Testis (tissue), 2 donors: ENCODE results near the gene KLF13.

ENCODE experiments used
- POLR2A ChIP-seq: fragments of 450-650 bp; IDR thresholded peaks from one replicate; pipeline ENCODE4 v1.6.1; 2017; ENCODE audit warnings: antibody characterized with exemption, mild to moderate bottlenecking, moderate library complexity
- TF ChIP-seq, protein P1 (sequence below), 3 experiments: fragments of 450-650 bp in 2 of 3; fragments of 200-600 bp in 1 of 3; sonication (generic) in 1 of 3; IDR thresholded peaks; one replicate each; pipeline ENCODE4 v1.5.1; 2016 to 2019; ENCODE audit warnings: antibody characterized with exemption in 3 of 3, mild to moderate bottlenecking in 2 of 3, moderate library complexity in 1 of 3

DNA sequence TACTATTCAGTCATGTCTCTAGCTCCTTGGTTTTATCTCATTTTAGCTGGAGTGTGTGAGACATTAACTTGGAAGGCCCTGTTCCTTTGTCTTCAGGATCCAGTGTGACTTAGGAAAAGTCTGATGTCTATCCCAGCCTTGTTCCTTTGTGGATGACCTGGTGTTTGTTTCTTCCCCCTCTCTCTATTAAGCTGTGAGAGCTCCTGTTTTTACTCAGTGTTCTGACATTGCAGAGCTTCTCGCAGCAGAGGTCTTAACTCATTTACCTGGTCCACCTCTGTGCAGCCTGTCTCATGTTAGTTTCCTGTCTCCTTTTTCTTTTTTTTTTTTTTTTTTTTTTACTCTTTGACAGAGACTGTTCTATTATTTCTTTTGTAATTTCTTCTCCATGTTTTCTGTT, 43.1 kb downstream of the KLF13 start:
- TF ChIP-seq POLR2A, result no peak
- TF ChIP-seq, protein P1, sequence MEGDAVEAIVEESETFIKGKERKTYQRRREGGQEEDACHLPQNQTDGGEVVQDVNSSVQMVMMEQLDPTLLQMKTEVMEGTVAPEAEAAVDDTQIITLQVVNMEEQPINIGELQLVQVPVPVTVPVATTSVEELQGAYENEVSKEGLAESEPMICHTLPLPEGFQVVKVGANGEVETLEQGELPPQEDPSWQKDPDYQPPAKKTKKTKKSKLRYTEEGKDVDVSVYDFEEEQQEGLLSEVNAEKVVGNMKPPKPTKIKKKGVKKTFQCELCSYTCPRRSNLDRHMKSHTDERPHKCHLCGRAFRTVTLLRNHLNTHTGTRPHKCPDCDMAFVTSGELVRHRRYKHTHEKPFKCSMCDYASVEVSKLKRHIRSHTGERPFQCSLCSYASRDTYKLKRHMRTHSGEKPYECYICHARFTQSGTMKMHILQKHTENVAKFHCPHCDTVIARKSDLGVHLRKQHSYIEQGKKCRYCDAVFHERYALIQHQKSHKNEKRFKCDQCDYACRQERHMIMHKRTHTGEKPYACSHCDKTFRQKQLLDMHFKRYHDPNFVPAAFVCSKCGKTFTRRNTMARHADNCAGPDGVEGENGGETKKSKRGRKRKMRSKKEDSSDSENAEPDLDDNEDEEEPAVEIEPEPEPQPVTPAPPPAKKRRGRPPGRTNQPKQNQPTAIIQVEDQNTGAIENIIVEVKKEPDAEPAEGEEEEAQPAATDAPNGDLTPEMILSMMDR (IDR thresholded peaks at IDR 0.05), result no peak
